AG09319 (cell line): Measurements from ENCODE around the gene BBS9.

Experiments
- DNase-seq: peaks from one replicate; pipeline ENCODE4 v3.0.0-alpha.2; 2010; ENCODE audit warnings: low read depth; ENCODE audit errors: extremely low read depth
- TF ChIP-seq, protein P1 (sequence below): IDR thresholded peaks from 2 replicates; pipeline ENCODE4 v1.5.1; 2011; ENCODE audit warnings: low read depth, mild to moderate bottlenecking, inconsistent platforms, low read length, moderate library complexity

BBS9 gene

GRCh38 chr7:33539198-33539597 lies 409.8 kb downstream of the BBS9 start:
- TF ChIP-seq, protein P1, sequence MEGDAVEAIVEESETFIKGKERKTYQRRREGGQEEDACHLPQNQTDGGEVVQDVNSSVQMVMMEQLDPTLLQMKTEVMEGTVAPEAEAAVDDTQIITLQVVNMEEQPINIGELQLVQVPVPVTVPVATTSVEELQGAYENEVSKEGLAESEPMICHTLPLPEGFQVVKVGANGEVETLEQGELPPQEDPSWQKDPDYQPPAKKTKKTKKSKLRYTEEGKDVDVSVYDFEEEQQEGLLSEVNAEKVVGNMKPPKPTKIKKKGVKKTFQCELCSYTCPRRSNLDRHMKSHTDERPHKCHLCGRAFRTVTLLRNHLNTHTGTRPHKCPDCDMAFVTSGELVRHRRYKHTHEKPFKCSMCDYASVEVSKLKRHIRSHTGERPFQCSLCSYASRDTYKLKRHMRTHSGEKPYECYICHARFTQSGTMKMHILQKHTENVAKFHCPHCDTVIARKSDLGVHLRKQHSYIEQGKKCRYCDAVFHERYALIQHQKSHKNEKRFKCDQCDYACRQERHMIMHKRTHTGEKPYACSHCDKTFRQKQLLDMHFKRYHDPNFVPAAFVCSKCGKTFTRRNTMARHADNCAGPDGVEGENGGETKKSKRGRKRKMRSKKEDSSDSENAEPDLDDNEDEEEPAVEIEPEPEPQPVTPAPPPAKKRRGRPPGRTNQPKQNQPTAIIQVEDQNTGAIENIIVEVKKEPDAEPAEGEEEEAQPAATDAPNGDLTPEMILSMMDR: no peak
- no peak for DNase-seq

- TF ChIP-seq, protein P1: no peak
- no peak for DNase-seq
Measured at GRCh38 chr7:33539659-33540400, 410.5 kb downstream of the BBS9 start.

GRCh38 chr7:33547880-33548279 lies 418.5 kb downstream of the BBS9 start:
- TF ChIP-seq, protein P1: no peak

GRCh38 chr7:33550363-33550762 lies 421.0 kb downstream of the BBS9 start:
- TF ChIP-seq, protein P1: no peak
- DNase-seq: no peak

More at GRCh38 chr7:33547880-33548279, 418.5 kb downstream of the BBS9 start:
- DNase-seq: no peak

DNA sequence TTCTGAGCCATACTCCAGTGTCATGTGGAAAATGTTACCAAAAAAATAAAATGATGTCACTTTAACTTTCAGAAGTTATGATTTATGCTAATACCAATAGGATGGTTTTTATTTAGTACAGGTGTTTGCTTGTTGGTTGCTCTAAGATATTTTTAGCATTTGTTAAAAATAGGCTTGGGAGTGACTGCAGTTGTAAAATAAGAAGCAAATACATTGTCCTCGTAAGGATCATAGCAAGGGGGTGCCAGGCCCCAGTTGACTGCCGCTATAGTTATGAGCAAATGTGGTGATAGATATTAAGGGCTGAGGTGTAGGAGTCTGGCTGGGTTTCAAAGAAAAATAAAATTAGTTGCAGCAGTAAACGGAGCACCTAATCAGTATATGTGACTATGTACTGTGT lies 421.6 kb downstream of the BBS9 start:
- DNase-seq: no peak
- TF ChIP-seq, protein P1: no peak

DNA sequence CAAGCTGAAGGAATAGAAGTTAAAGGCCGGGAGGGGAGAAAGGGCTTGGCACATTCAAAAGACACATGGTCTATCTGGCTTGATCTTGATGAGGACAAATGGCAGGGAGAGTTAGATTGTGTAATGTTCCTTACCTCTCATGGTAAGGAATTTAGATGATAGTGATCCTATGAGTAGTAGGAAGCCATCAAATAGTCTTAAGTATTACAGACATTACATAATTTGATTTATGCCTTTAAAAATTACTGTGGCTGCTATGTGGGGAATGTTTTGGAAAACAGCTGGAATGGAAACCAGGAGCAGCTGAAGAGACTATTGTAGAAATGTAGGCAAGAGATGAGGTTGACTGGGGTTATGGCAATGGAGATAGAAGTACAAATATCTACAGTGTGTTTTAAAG lies 424.7 kb downstream of the BBS9 start:
- DNase-seq: no peak
- TF ChIP-seq, protein P1: no peak

DNA sequence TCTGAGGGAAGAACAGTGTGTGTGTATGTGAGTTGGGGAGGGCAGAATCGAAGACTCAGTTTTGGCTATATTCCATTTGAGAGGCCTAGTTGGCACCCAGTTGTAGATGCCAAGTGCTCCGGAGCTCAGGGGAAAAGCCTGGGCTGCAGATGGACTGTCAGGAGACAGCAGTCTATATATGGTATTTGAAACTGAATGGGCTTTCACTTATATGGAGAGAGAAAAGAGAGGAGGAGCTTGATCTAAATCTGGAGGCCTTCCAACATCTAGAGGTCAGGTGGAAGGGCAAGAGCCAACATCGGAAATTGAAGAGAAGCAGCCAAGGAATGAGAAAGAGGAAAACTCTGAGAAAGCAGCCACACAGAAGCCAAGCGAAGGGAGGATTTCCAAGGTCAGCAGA lies 425.2 kb downstream of the BBS9 start:
- DNase-seq: no peak
- TF ChIP-seq, protein P1: no peak
